ENCODE data around the gene GPX4.

GRCh38 chr19:1067341-1067957 is 36.3 kb upstream of the GPX4 start:
- TF ChIP-seq SIN3A (IDR thresholded peaks at IDR 0.05; ENCODE audit: borderline replicate concordance, insufficient read depth, low read length) (no peak), POLR2AphosphoS5 (IDR thresholded peaks at IDR 0.05; ENCODE audit: low read depth, low read length) (no peak), TAF1 (IDR thresholded peaks at IDR 0.05; ENCODE audit: borderline replicate concordance, insufficient read depth, low read length) (no peak)
